Coronary artery (tissue), 2 donors: ENCODE measurements around the gene MMP7.

Experiments used
- DNase-seq: peaks from one replicate; pipeline ENCODE4 v3.0.0-alpha.2; 2017; ENCODE audit warnings: low spot score
- H3K27ac ChIP-seq, 2 donors: fragments of 200-600 bp; sonication (generic); one replicate each; pipeline ENCODE4 v1.5.1; 2016 to 2019
- H3K4me3 ChIP-seq: fragments of 200-600 bp; sonication (generic); 2 replicates; pipeline ENCODE4 v1.5.1; 2016; ENCODE audit warnings: mild to moderate bottlenecking, moderate library complexity
- CTCF ChIP-seq: fragments of 200-600 bp; sonication (generic); IDR thresholded peaks from one replicate; pipeline ENCODE4 v1.5.1; 2019; ENCODE audit warnings: antibody characterized with exemption

MMP7 gene

GRCh38 chr11:102530558-102530957 is at the start of gene MMP7:
TSS of gene MMP7 (minus strand) at chr11:102530747. CDS start at chr11:102530700, 47 bp downstream.
- no peak within 1 kb of the TSS for H3K4me3 ChIP-seq
- no peak for TF ChIP-seq CTCF
- DNase-seq, result no peak
- no peak within 1 kb of the TSS for H3K27ac ChIP-seq

- DNase-seq, result no peak
- Histone ChIP-seq H3K4me3 (no peak overlapping the region), H3K27ac (no peak overlapping the region)
- no peak for TF ChIP-seq CTCF
These were observed 47.2 kb upstream of the MMP7 start for GRCh38 chr11:102577723-102578122.

GRCh38 chr11:102577182-102577581 is 46.6 kb upstream of the MMP7 start:
- no peak for TF ChIP-seq CTCF
- DNase-seq, result no peak
- no peak overlapping the region for H3K27ac ChIP-seq
- no peak overlapping the region for H3K4me3 ChIP-seq

- DNase-seq, result no peak
- Histone ChIP-seq H3K4me3 (no peak overlapping the region), H3K27ac (no peak overlapping the region)
- no peak for TF ChIP-seq CTCF
These were observed 45.8 kb upstream of the MMP7 start for GRCh38 chr11:102576350-102576749.

GRCh38 chr11:102575012-102575411 is 44.5 kb upstream of the MMP7 start:
- Histone ChIP-seq H3K4me3 (no peak overlapping the region), H3K27ac (no peak overlapping the region)
- DNase-seq, result no peak
- no peak for TF ChIP-seq CTCF

- Histone ChIP-seq H3K4me3 (no peak overlapping the region), H3K27ac (no peak overlapping the region)
- no peak for TF ChIP-seq CTCF
- no peak for DNase-seq
These were observed 43.3 kb upstream of the MMP7 start for GRCh38 chr11:102573851-102574250.

GRCh38 chr11:102572554-102573220 is 42.1 kb upstream of the MMP7 start:
- no peak for TF ChIP-seq CTCF
- Histone ChIP-seq H3K4me3 (no peak overlapping the region), H3K27ac (no peak overlapping the region)
- DNase-seq, result no peak
